Measurements from ENCODE around the gene C10orf95.
A peak's percentile ranks its signal among the peaks of the same experiment; 100 is the strongest.
"Not testable (repeated sequence)": the region's sequence is repeated elsewhere in the genome, so short reads cannot be mapped to it uniquely, and the experiment has no call there.

Gene C10orf95

GRCh38 chr10:102465466-102465865 lies 14.1 kb upstream of the C10orf95 start:
- DNase-seq (ENCODE audit: low spot score) = no peak

GRCh38 chr10:102463983-102464382 lies 12.6 kb upstream of the C10orf95 start:
- DNase-seq (ENCODE audit: low spot score) = no peak

GRCh38 chr10:102462512-102463054 lies 11.2 kb upstream of the C10orf95 start:
- no peak for DNase-seq (ENCODE audit: low spot score)

GRCh38 chr10:102461187-102462054 lies 10.1 kb upstream of the C10orf95 start:
- DNase-seq (ENCODE audit: low spot score) = peak; percentile 96

- DNase-seq (ENCODE audit: low spot score) = no peak
Observed at GRCh38 chr10:102460836-102461186, 9.5 kb upstream of the C10orf95 start.

GRCh38 chr10:102458656-102459055 lies 7.3 kb upstream of the C10orf95 start:
- no peak for DNase-seq (ENCODE audit: low spot score)

GRCh38 chr10:102457591-102458150 lies 6.3 kb upstream of the C10orf95 start:
- DNase-seq (ENCODE audit: low spot score) = no peak

- no peak for DNase-seq (ENCODE audit: low spot score)
Observed at GRCh38 chr10:102455893-102456471, 4.6 kb upstream of the C10orf95 start.

- DNase-seq (ENCODE audit: low spot score) = not testable (repeated sequence)
Observed at GRCh38 chr10:102454662-102455487, 3.5 kb upstream of the C10orf95 start.

- DNase-seq (ENCODE audit: low spot score) = no peak
Observed at GRCh38 chr10:102453502-102453901, 2.2 kb upstream of the C10orf95 start.

GRCh38 chr10:102452672-102453340 lies 1.5 kb upstream of the C10orf95 start:
- no peak for DNase-seq (ENCODE audit: low spot score)

- peak; percentile 80 for DNase-seq (ENCODE audit: low spot score)
Observed at GRCh38 chr10:102450374-102451104, 804 bp downstream of the C10orf95 start.

- DNase-seq (ENCODE audit: low spot score) = no peak
Observed at GRCh38 chr10:102450124-102450373, 1.3 kb downstream of the C10orf95 start.

GRCh38 chr10:102449321-102450123 lies 1.8 kb downstream of the C10orf95 start:
- peak; percentile 67 for DNase-seq (ENCODE audit: low spot score)

GRCh38 chr10:102444851-102445250 lies 6.5 kb downstream of the C10orf95 start:
- no peak for DNase-seq (ENCODE audit: low spot score)

- no peak for DNase-seq (ENCODE audit: low spot score)
Observed at GRCh38 chr10:102438374-102438773, 13.0 kb downstream of the C10orf95 start.

- DNase-seq (ENCODE audit: low spot score) = no peak
Observed at GRCh38 chr10:102437515-102437914, 13.8 kb downstream of the C10orf95 start.

GRCh38 chr10:102436312-102436711 lies 15.0 kb downstream of the C10orf95 start:
- DNase-seq (ENCODE audit: low spot score) = no peak

GRCh38 chr10:102435529-102436233 lies 15.7 kb downstream of the C10orf95 start:
- DNase-seq (ENCODE audit: low spot score) = peak; percentile 50

GRCh38 chr10:102435133-102435497 lies 16.2 kb downstream of the C10orf95 start:
- DNase-seq (ENCODE audit: low spot score) = peak; percentile 43
